ENCODE data around the gene ECE1. TPM values are rescaled to one million over a fixed set of nuclear protein-coding genes. Genes with fewer than 3 reads are reported as not detected.

ECE1 gene
- total and polyA plus RNA-seq, 2 of the 8 experiments (the other 6 are each of a cell fraction or from before 2014, with no cell fraction given), result 21.4 to 36.8 TPM

DNA sequence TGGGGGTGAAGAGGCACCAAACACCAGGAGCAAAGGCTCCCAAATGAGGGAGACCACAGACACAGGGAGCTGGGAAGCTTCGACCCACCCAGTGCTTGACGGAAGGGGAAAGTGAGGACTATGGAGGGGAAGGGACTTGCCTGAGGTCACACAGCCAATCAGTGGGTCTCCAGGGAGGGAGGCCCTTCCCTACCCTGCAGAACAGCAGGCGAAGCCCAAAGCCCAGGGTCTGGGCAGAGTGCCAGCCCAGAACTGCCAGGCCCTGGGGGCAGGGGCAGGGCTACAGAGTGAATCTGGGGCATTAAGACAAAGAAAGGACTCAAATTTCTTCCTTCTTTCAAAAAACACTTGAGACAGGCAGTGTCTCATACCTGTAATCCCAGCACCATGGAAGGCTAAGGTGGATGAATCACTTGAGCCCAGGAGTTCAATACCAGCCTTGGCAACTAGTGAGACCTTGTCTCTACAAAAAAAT is 45.5 kb upstream of the ECE1 start:
- no peaks in the 10 kb centered on the region; a peak in 1 of 7 replicates for H3K27me3 ChIP-seq (replicated peaks in 1 of 4; ENCODE audit: control insufficient read depth in 3 of 4, extremely low read depth in 1 of 4, insufficient read depth in 3 of 4, low read length in 3 of 4)
- POLR2A ChIA-PET (ENCODE audit: partially characterized antibody), result interaction anchor here (1.2 to 1.6 kb wide), 3 partner anchors 74 to 81 kb away, joined by 3 to 6 read pairs (median 3); no protein-coding TSS in a partner anchor
- 89% methylated on average over 3 of the region's 3 CpGs; no CpG with 5 or more reads in 1 of the 2 experiments for WGBS, 2 experiments (ENCODE audit: extremely low coverage in 1 of 2, insufficient coverage in 1 of 2, insufficient read length in 1 of 2, insufficient replicate concordance in 2 of 2, low coverage in 1 of 2, low lambda C conversion rate in 2 of 2, missing lambda C conversion rate in 1 of 2)
- no peak overlapping the region for H2AFZ ChIP-seq (ENCODE audit: low read length)
- no peak overlapping the region for H2BK5ac ChIP-seq (ENCODE audit: low read depth, low read length)
- H4K91ac ChIP-seq (replicated peaks; ENCODE audit: insufficient read length, low read length), result no peak overlapping the region
- H3K23me2 ChIP-seq (ENCODE audit: low read depth, low read length), result no peaks in the 10 kb centered on the region
- H2BK120ac ChIP-seq (replicated peaks; ENCODE audit: low read depth, low read length), result no peak overlapping the region
- H3K14ac ChIP-seq (ENCODE audit: insufficient read length), result no peak overlapping the region
- H3K4me3 ChIP-seq (ENCODE audit: extremely low read depth in 1 of 4, insufficient read depth in 2 of 4, low read depth in 3 of 4, low read length in 4 of 4), result no peak overlapping the region
- H3K79me1 ChIP-seq (ENCODE audit: low read depth, low read length), result peaks cover 6% of the 10 kb centered on the region
- peaks cover 6 to 24% (median 17%) of the 10 kb centered on the region in 4 experiments for H3K4me1 ChIP-seq (replicated peaks in 1 of 4; ENCODE audit: control insufficient read depth in 3 of 4, insufficient read depth in 4 of 4, low read length in 3 of 4)
- H3K27ac ChIP-seq (ENCODE audit: low read depth, low read length), result no peak overlapping the region
- no peak for DNase-seq (ENCODE audit: low read depth in 1 of 2, low spot score in 2 of 2)
- no peaks in the 10 kb centered on the region for H3K9me3 ChIP-seq (ENCODE audit: insufficient read depth in 2 of 2, low read depth in 1 of 2, low read length in 1 of 2)
- peak overlapping the region; percentile 81 for H3K4ac ChIP-seq (replicated peaks; ENCODE audit: insufficient read length, low read depth, low read length)
- no peak for FAIRE-seq
- H4K20me1 ChIP-seq (replicated peaks in 1 of 2; ENCODE audit: control insufficient read depth in 1 of 2, insufficient read depth in 2 of 2, low read length in 2 of 2), result peaks cover 7 to 19% of the 10 kb centered on the region in 2 experiments
- H4K5ac ChIP-seq (ENCODE audit: insufficient read length, low read depth, low read length), result no peak overlapping the region
- H3K9ac ChIP-seq (replicated peaks in 1 of 4; ENCODE audit: extremely low read depth in 1 of 4, low read depth in 3 of 4, low read length in 3 of 4), result no peak overlapping the region
- H3K36me3 ChIP-seq (ENCODE audit: control insufficient read depth in 2 of 4, insufficient read depth in 4 of 4, low read length in 3 of 4), result no peaks in the 10 kb centered on the region
- H3K18ac ChIP-seq (ENCODE audit: extremely low read depth, low read length), result no peak overlapping the region
- H4K8ac ChIP-seq (ENCODE audit: extremely low read depth, insufficient read depth, low read length), result no peak overlapping the region
- H3K23ac ChIP-seq (ENCODE audit: insufficient read length), result no peak overlapping the region
- no peak overlapping the region for H2BK12ac ChIP-seq (ENCODE audit: low read depth, low read length)
- peak overlapping the region in 1 of 2 experiments; percentile 29; a peak in 1 of 4 replicates for H3K4me2 ChIP-seq (ENCODE audit: insufficient read depth in 1 of 2, low read depth in 2 of 2, low read length in 2 of 2)
- H2BK20ac ChIP-seq (ENCODE audit: low read length), result no peak overlapping the region
- TF ChIP-seq RBBP5 (IDR thresholded peaks at IDR 0.05; ENCODE audit: borderline replicate concordance, low read depth, low read length) (no peak), RAD21 (IDR thresholded peaks at IDR 0.05 in 1 of 2, conservative IDR thresholded peaks at IDR 0.05 in 1 of 2; ENCODE audit: low read depth in 2 of 2, low read length in 2 of 2) (no peak), SP4 (IDR thresholded peaks at IDR 0.05; ENCODE audit: low read length) (no peak)
- peaks cover 0 to 5% of the 10 kb centered on the region in 2 experiments; a peak in 1 of 4 replicates for H3K79me2 ChIP-seq (ENCODE audit: control insufficient read depth in 1 of 2, insufficient read depth in 2 of 2, low read length in 2 of 2)
- H2BK15ac ChIP-seq (ENCODE audit: low read length), result 0 out of 2 replicates have a peak overlapping the region, but pooled peaks have one; percentile 46
- CTCF ChIA-PET (ENCODE audit: partially characterized antibody), result interaction anchor here (0.5 to 12.5 kb wide), 25 partner anchors 10 to 636 kb away, joined by 3 to 168 read pairs (median 7); partner anchors contain the start of gene ECE1
- H3K56ac ChIP-seq (replicated peaks; ENCODE audit: insufficient read length, low read depth, low read length), result no peak overlapping the region
- H2AK5ac ChIP-seq (ENCODE audit: low read depth, low read length), result no peak overlapping the region
